A549 (cell line): ENCODE results near the gene TLR1. TPM values are rescaled to one million over a fixed set of nuclear protein-coding genes. Genes with fewer than 3 reads are reported as not detected.

Experiments
- ATAC-seq, 2 experiments: fragments of 200-7000 bp in 1 of 2; fragments of >200 bp in 1 of 2; cut with Nextera tagmentation in 1 of 2; cut with Tn5 transposase in 1 of 2; 3 replicates each; pipeline versions ENCODE4 v1.8.0 to v1.9.1; 2018 to 2020; ENCODE audit warnings: mild to moderate bottlenecking in 1 of 2, moderate library complexity in 1 of 2
- CTCF ChIA-PET: fragments of 300-600 bp; sonication (Branson Sonifier 250); formaldehyde crosslinking; extraction: SDS; loops from one replicate; lab custom pipeline; 2021; ENCODE audit warnings: antibody characterized with exemption, inconsistent platforms; lab: Yijun Ruan, JAX
- POLR2A ChIA-PET: fragments of 350-600 bp; formaldehyde crosslinking; extraction: SDS; loops from one replicate; lab custom pipeline; 2021; ENCODE audit warnings: antibody characterized with exemption, inconsistent platforms; lab: Yijun Ruan, JAX
- DNase-seq, 2 experiments: peaks; one replicate each; pipeline versions ENCODE4 v3.0.0 to v3.0.0-alpha.2; 2011 to 2016; ENCODE audit warnings: low read depth in 1 of 2, low spot score in 1 of 2
- FAIRE-seq: peaks from 2 replicates; lab custom pipeline; 2011; peaks lifted over from hg19 to GRCh38; lab: Jason Lieb, UNC
- H3K27ac ChIP-seq, 2 experiments: fragments of >200 bp; sonication (Bioruptor Twin); formaldehyde crosslinking; 3 replicates each; pipeline ENCODE4 v1.5.1; 2016 to 2017
- H3K4me1 ChIP-seq: fragments of >200 bp; sonication (Bioruptor Twin); formaldehyde crosslinking; 3 replicates; pipeline ENCODE4 v1.6.1; 2016
- H3K4me2 ChIP-seq: fragments of >200 bp; sonication (Bioruptor Twin); formaldehyde crosslinking; 3 replicates; pipeline ENCODE4 v1.6.1; 2016
- H3K4me3 ChIP-seq: fragments of >200 bp; sonication (Bioruptor Twin); formaldehyde crosslinking; 3 replicates; pipeline ENCODE4 v1.5.1; 2016
- H3K9me3 ChIP-seq: fragments of >200 bp; sonication (Bioruptor Twin); formaldehyde crosslinking; 3 replicates; pipeline ENCODE4 v1.6.1; 2016
- CBX2 ChIP-seq: fragments of 200-600 bp; sonication (generic); IDR thresholded peaks from 2 replicates; pipeline ENCODE4 v1.6.1; 2016; ENCODE audit warnings: low read depth, mild to moderate bottlenecking, borderline replicate concordance
- ESRRA ChIP-seq: fragments of 150-350 bp; IDR thresholded peaks from 2 replicates; pipeline ENCODE4 v1.6.1; 2014; ENCODE audit warnings: mild to moderate bottlenecking, low read length, borderline replicate concordance
- FOSB ChIP-seq: fragments of 250-450 bp; sonication (Bioruptor Pico); IDR thresholded peaks from 2 replicates; pipeline ENCODE4 v1.5.0; 2020; ENCODE audit warnings: mild to moderate bottlenecking, moderate library complexity
- FOSL2 ChIP-seq, 2 experiments: fragments of 450-650 bp in 1 of 2; fragments of >200 bp in 1 of 2; sonication (Bioruptor Twin) in 1 of 2; formaldehyde crosslinking; IDR thresholded peaks; 2 replicates each; pipeline versions ENCODE4 v1.5.0 to v1.6.1; 2016 to 2020; ENCODE audit warnings: mild to moderate bottlenecking in 1 of 2, moderate library complexity in 1 of 2
- FOXS1 ChIP-seq: fragments of 250-450 bp; sonication (Bioruptor Pico); IDR thresholded peaks from 2 replicates; pipeline ENCODE4 v1.5.0; 2020; ENCODE audit warnings: mild to moderate bottlenecking, moderate library complexity
- HEYL ChIP-seq: fragments of 250-450 bp; sonication (Bioruptor Pico); IDR thresholded peaks from 2 replicates; pipeline ENCODE4 v1.8.0; 2021; ENCODE audit warnings: mild to moderate bottlenecking, moderate library complexity
- HOXA7 ChIP-seq: fragments of 250-450 bp; sonication (Bioruptor Pico); IDR thresholded peaks from 2 replicates; pipeline ENCODE4 v1.5.0; 2020; ENCODE audit warnings: mild to moderate bottlenecking, moderate library complexity
- JUN ChIP-seq, 2 experiments: fragments of >200 bp; sonication (Bioruptor Twin); formaldehyde crosslinking; IDR thresholded peaks; 2 replicates in 1 of 2; 3 replicates in 1 of 2; pipeline ENCODE4 v1.6.1; 2016 to 2017
- JUNB ChIP-seq: fragments of >200 bp; sonication (Bioruptor Twin); formaldehyde crosslinking; IDR thresholded peaks from 2 replicates; pipeline ENCODE4 v1.6.1; 2016
- KDM1A ChIP-seq: fragments of 200-600 bp; sonication (generic); IDR thresholded peaks from 2 replicates; pipeline ENCODE4 v1.6.1; 2016; ENCODE audit warnings: low read depth, mild to moderate bottlenecking
- MAFK ChIP-seq: fragments of 450-650 bp; IDR thresholded peaks from 2 replicates; pipeline ENCODE4 v1.6.1; 2014; ENCODE audit not compliant: partially characterized antibody
- MAZ ChIP-seq: fragments of 150-350 bp; IDR thresholded peaks from 2 replicates; pipeline ENCODE4 v1.6.1; 2014; ENCODE audit warnings: antibody characterized with exemption, low read depth, low read length, borderline replicate concordance
- POLR2A ChIP-seq: IDR thresholded peaks from 2 replicates; pipeline ENCODE4 v1.6.1; 2012; ENCODE audit warnings: mild to moderate bottlenecking, low read length
- RNF2 ChIP-seq: fragments of 200-600 bp; sonication (generic); IDR thresholded peaks from 2 replicates; pipeline ENCODE4 v1.6.1; 2016; ENCODE audit warnings: low read depth, mild to moderate bottlenecking, antibody characterized with exemption, moderate library complexity, borderline replicate concordance
- SMC3 ChIP-seq: fragments of >200 bp; sonication (Bioruptor Twin); formaldehyde crosslinking; IDR thresholded peaks from 3 replicates; pipeline ENCODE4 v1.6.1; 2018; ENCODE audit warnings: inconsistent platforms
- ZC3H11A ChIP-seq: fragments of 450-650 bp; IDR thresholded peaks from 2 replicates; pipeline ENCODE4 v1.6.1; 2014; ENCODE audit warnings: antibody characterized with exemption, mild to moderate bottlenecking
- ZFP36 ChIP-seq: fragments of 450-650 bp; IDR thresholded peaks from 2 replicates; pipeline ENCODE4 v1.6.1; 2014; ENCODE audit warnings: borderline replicate concordance; ENCODE audit not compliant: partially characterized antibody
- ZNF302 ChIP-seq: fragments of 250-450 bp; sonication (Bioruptor Pico); IDR thresholded peaks from 2 replicates; pipeline ENCODE4 v1.9.0; 2021; ENCODE audit warnings: inconsistent platforms, mild to moderate bottlenecking, moderate library complexity
- WGBS: methylation state at CpG from one replicate; pipeline ENCODE4 v1.1.6; 2017; ENCODE audit errors: missing lambda C conversion rate; 5-methylcytosine and 5-hydroxymethylcytosine counted together
- polyA plus RNA-seq, 4 experiments: library from polyadenylated mRNA; depleted of rRNA in 3 of 4; stranded (reverse); fragments of >200 nt; fragmentation: RNase III in 1 of 4; extraction: RNeasy Plus Mini Kit Qiagen cat#74134 plus additional on column Dnase treatment in 1 of 4; gene quantifications; 2 replicates in 3 of 4; 3 replicates in 1 of 4; pipeline ENCODE4 v1.2.3, GENCODE V29; 2011 to 2017
- TF ChIP-seq, protein P1 (sequence below): fragments of 450-650 bp; IDR thresholded peaks from 2 replicates; pipeline ENCODE4 v1.6.1; 2014; ENCODE audit warnings: antibody characterized with exemption
- TF ChIP-seq, protein P2 (sequence below): fragments of 150-350 bp; IDR thresholded peaks from 2 replicates; pipeline ENCODE4 v1.6.1; 2014; ENCODE audit warnings: low read depth, mild to moderate bottlenecking, low read length

TLR1 gene
- polyA plus RNA-seq, 2 of the 4 experiments (the other 2 are of a cell fraction) = 0.83 to 2.6 TPM

DNA sequence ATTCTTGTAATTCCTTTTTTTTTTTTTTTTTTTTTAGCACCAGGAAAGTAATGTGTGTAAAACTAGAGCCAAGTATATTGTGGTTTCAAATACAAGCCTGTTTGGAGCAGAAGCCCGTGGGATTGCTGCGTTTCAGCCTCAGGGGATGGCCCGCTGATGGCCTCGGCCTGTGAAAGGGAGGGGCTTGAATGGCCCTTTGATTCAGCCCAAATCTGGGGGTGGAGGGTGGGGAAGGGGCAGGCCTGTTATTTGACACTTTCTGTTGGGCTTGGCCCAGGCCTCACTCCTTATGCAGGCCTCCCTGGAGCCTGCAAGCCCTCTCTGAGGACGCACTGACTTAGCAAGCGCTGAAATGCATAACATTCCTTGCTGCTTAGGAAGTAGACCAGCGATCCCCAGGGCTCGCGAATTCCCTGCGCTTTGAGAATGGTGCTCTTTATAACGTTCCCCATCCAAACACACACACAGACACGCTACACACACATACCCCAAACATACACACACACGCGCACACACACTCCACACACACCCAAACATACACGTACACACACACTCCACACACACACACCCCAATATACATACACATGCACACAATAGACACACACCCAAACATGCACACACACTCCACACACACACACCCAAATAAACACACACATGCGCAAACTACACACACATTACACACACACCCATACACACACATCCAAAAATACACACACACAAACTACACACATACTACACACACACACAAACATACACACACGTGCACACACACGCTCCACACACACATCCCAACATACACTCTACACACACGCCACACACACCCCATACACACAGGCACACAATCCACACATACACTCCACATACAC is 51.4 kb downstream of the TLR1 start:
- ATAC-seq (peak; percentile 24 to 59; a peak in 3 of 6 replicates), FAIRE-seq (no peak)
- Histone ChIP-seq H3K4me3 (no peak overlapping the region), H3K4me2 (no peak overlapping the region), H3K9me3 (no peaks in the 10 kb centered on the region)
- TF ChIP-seq JUNB (no peak), MAFK (no peak), KDM1A (no peak)
- TF ChIP-seq, all 56 proteins: peak for 0
- 79% methylated on average over 19 of the region's 19 CpGs for WGBS
- DNase-seq = peak in 1 of 2 experiments; percentile 34
- Histone ChIP-seq H3K4me1 (no peaks in the 10 kb centered on the region), H3K27ac (no peak overlapping the region)
- POLR2A ChIA-PET = no interaction called here
- CTCF ChIA-PET = no interaction called here

DNA sequence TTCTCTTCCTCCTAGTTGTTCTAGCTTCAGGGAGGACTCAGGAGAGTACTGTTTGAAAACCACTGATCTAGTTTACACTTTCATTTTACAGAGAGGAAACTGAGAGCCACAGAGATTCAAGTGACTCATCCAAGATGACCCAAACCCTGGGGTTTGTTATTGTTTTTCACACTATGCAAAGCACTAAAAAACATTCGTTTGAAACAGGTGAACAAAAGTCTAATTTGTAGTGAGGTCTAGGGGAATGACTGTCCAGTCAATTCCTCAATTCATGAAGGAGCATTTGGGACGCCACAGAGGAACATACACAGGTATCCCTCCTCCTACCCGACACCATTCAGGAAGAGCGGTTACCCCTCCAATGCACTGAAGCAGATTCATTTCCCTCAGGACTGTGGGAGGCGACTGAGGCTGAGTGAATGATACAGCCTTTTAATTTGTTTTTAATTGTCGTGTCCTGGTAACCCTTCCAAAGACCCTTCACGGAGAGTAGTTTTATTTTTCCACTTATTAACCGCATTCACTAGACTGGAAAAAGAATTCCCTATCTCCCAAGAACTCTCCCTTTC is 52.1 kb downstream of the TLR1 start:
- Histone ChIP-seq H3K4me2 (no peak overlapping the region), H3K27ac (no peak overlapping the region), H3K9me3 (no peaks in the 10 kb centered on the region), H3K4me3 (no peak overlapping the region), H3K4me1 (no peaks in the 10 kb centered on the region)
- POLR2A ChIA-PET = no interaction called here
- CTCF ChIA-PET = no interaction called here
- TF ChIP-seq JUNB = no peak
- no peak for TF ChIP-seq JUN (IDR thresholded peaks at IDR 0.05)
- TF ChIP-seq HOXA7 (CRISPR knock-in tag) = no peak
- TF ChIP-seq MAZ = no peak
- no peak for TF ChIP-seq HEYL (CRISPR knock-in tag)
- no peak for TF ChIP-seq RNF2
- TF ChIP-seq, protein P1, sequence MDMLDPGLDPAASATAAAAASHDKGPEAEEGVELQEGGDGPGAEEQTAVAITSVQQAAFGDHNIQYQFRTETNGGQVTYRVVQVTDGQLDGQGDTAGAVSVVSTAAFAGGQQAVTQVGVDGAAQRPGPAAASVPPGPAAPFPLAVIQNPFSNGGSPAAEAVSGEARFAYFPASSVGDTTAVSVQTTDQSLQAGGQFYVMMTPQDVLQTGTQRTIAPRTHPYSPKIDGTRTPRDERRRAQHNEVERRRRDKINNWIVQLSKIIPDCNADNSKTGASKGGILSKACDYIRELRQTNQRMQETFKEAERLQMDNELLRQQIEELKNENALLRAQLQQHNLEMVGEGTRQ = no peak
- no peak for TF ChIP-seq FOSB (CRISPR knock-in tag)
- no peak for TF ChIP-seq FOSL2 (IDR thresholded peaks at IDR 0.05)
- no peak for TF ChIP-seq FOSL2 (CRISPR knock-in tag; IDR thresholded peaks at IDR 0.05)
- TF ChIP-seq ZFP36 = no peak
- no peak for TF ChIP-seq FOXS1 (CRISPR knock-in tag)
- no peak for TF ChIP-seq ZNF302 (CRISPR knock-in tag)
- no peak for TF ChIP-seq CBX2
- no peak for DNase-seq
- ATAC-seq = no peak
- no peak for FAIRE-seq
- WGBS = 83% methylated on average over 8 of the region's 8 CpGs

DNA sequence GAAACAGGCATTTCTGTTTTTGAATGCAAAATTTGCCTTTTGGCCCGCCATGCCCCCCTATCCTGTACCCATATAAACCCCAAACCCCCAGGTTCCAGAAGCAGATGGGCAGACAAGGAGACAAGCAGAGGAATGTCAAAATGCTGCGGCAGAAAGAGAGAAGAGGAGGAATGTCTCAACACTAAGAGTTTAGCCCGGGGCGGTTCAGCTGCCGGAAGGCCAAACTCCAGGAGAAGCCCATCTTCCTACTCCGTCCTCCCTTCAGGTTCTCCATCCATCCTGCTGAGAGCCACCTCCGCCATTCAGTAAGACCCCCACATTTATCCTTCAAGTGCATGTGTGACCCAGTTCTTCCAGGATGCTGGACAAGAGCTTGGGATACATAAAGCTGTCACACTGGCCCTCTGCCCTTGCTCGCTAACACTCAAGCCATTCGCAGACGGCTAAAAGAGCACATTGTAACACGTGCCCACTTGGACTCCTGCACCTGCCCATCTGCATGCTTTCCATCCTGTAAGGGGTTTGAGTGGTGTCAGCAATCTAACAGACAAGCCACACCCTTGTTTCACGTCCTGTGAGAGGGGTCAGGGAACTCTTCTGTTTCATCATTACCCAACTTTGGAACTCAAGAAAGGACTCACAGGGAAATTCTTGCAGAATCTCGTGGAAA is 53.1 kb downstream of the TLR1 start:
- ChIA-PET POLR2A (no interaction called here), CTCF (no interaction called here)
- 72% methylated on average over 13 of the region's 13 CpGs for WGBS
- Histone ChIP-seq H3K9me3 (peaks cover 2% of the 10 kb centered on the region; the same call in 1 of the 3 replicates), H3K4me3 (no peak overlapping the region)
- DNase-seq (no peak), FAIRE-seq (no peak)
- no peak for TF ChIP-seq ZFP36
- no peak for TF ChIP-seq FOSB (CRISPR knock-in tag)
- TF ChIP-seq POLR2A = no peak
- no peak for TF ChIP-seq JUNB
- TF ChIP-seq ESRRA = no peak
- TF ChIP-seq ZC3H11A = no peak
- no peak for TF ChIP-seq SMC3
- TF ChIP-seq, protein P2, sequence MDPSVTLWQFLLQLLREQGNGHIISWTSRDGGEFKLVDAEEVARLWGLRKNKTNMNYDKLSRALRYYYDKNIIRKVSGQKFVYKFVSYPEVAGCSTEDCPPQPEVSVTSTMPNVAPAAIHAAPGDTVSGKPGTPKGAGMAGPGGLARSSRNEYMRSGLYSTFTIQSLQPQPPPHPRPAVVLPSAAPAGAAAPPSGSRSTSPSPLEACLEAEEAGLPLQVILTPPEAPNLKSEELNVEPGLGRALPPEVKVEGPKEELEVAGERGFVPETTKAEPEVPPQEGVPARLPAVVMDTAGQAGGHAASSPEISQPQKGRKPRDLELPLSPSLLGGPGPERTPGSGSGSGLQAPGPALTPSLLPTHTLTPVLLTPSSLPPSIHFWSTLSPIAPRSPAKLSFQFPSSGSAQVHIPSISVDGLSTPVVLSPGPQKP = no peak
- TF ChIP-seq, protein P1 = no peak
- TF ChIP-seq, all 56 proteins: peak for 0
- no peak overlapping the region for H3K27ac ChIP-seq
- no peaks in the 10 kb centered on the region for H3K4me1 ChIP-seq
- peak in 1 of 2 experiments; percentile 13; a peak in 1 of 6 replicates for ATAC-seq
- H3K4me2 ChIP-seq = no peak overlapping the region
